ENCODE measurements around the gene CSGALNACT2. TPM values are rescaled to one million over a fixed set of nuclear protein-coding genes. Genes with fewer than 3 reads are reported as not detected.

CSGALNACT2 gene
- total and polyA plus RNA-seq, 2 of the 13 experiments (the other 11 are each of a cell fraction or from before 2014, with no cell fraction given), result 3.3 to 7.1 TPM

GRCh38 chr10:43105956-43106229 lies 32.4 kb upstream of the CSGALNACT2 start:
- POLR2A ChIA-PET, result no interaction called here
- no peak for DNase-seq (ENCODE audit: low spot score)
- H3K4me3 ChIP-seq (replicated peaks in 1 of 3; ENCODE audit: insufficient read depth in 1 of 3, low read depth in 2 of 3, low read length in 3 of 3), result peak overlapping the region in 1 of 3 experiments; percentile 62; a peak in 1 of 6 replicates
- ATAC-seq, result no peak; the same call in 2 of the 3 replicates
- H3K79me2 ChIP-seq (ENCODE audit: insufficient read depth, low read length), result no peaks in the 10 kb centered on the region
- peak overlapping the region; percentile 78 for H3K4me2 ChIP-seq (ENCODE audit: low read depth, low read length)
- in situ Hi-C loops (cut with HindIII; ENCODE audit: extremely low pct_ligation_motif_present, low pct_unique_long_range_greater_than_20kb), result loop anchor here (5.0 kb wide), 1 partner anchor 234 kb away; no protein-coding TSS in a partner anchor
- no peak for FAIRE-seq
- intact Hi-C loops (cut with micrococcal nuclease; ENCODE audit: unreplicated experiment), result loop anchor here (1.0 kb wide), 1 partner anchor 240 kb away; no protein-coding TSS in a partner anchor
- BruUV-seq (replicated peaks), result no TSS peak
- no peaks in the 10 kb centered on the region for H3K36me3 ChIP-seq (replicated peaks in 1 of 2; ENCODE audit: control insufficient read depth in 1 of 2, insufficient read depth in 2 of 2, low read length in 2 of 2)
- H4K20me1 ChIP-seq (ENCODE audit: insufficient read depth, low read length), result no peaks in the 10 kb centered on the region
- H3K9me3 ChIP-seq (ENCODE audit: low read length), result no peaks in the 10 kb centered on the region
- CTCF ChIA-PET (ENCODE audit: low intra/inter-chr PET ratio, low total read pairs), result interaction anchor here (2.2 kb wide), 1 partner anchor 239 kb away, joined by 28 read pairs; no protein-coding TSS in a partner anchor
- 8% methylated on average over 6 of the region's 7 CpGs for WGBS (ENCODE audit: low lambda C conversion rate)
- H3K27ac ChIP-seq (ENCODE audit: extremely low read length, insufficient read depth, low read length), result no peak overlapping the region
- H2AFZ ChIP-seq (ENCODE audit: low read length), result no peak overlapping the region
- peaks cover 0 to 36% of the 10 kb centered on the region in 2 experiments; a peak in 3 of 5 replicates for H3K27me3 ChIP-seq (ENCODE audit: control insufficient read depth in 1 of 2, insufficient read depth in 2 of 2, low read length in 2 of 2)
- no peak overlapping the region for H3K9ac ChIP-seq (ENCODE audit: insufficient read depth, low read depth, low read length)
- TF ChIP-seq CBX2 (IDR thresholded peaks at IDR 0.05; ENCODE audit: low read depth, low read length) (no peak), CBX2 (CRISPR knock-in tag; IDR thresholded peaks at IDR 0.05; ENCODE audit: low read depth) (no peak), HDAC2 (CRISPR knock-in tag; IDR thresholded peaks at IDR 0.05) (no peak), ZXDC (CRISPR knock-in tag; IDR thresholded peaks at IDR 0.05) (no peak), ZNF276 (CRISPR knock-in tag; IDR thresholded peaks at IDR 0.05; ENCODE audit: low read depth) (no peak), RBAK (CRISPR knock-in tag; IDR thresholded peaks at IDR 0.05) (no peak), ZNF264 (CRISPR knock-in tag; IDR thresholded peaks at IDR 0.05) (no peak), RXRA (CRISPR knock-in tag; IDR thresholded peaks at IDR 0.05) (peak; percentile 37; the same call in 1 of the 2 replicates), ZBTB49 (CRISPR knock-in tag; IDR thresholded peaks at IDR 0.05; ENCODE audit: borderline replicate concordance) (no peak)
- H3K4me1 ChIP-seq (ENCODE audit: insufficient read depth, low read length), result peaks cover 17% of the 10 kb centered on the region

Measured in HepG2 (cell line).